GM18505 (cell line): ENCODE measurements around the gene SLC34A2.

Source experiments
- ATAC-seq: cut with Tn5 transposase; IDR thresholded peaks from one replicate; pipeline ENCODE4 v1.9.1; 2021; ENCODE audit not compliant: unreplicated experiment
- POLR2A ChIP-seq: IDR thresholded peaks from 4 replicates; pipeline ENCODE4 v1.6.1; 2011; ENCODE audit warnings: borderline replicate concordance; ENCODE audit not compliant: insufficient read depth, insufficient read length; ENCODE audit errors: extremely low read depth

Gene SLC34A2

DNA sequence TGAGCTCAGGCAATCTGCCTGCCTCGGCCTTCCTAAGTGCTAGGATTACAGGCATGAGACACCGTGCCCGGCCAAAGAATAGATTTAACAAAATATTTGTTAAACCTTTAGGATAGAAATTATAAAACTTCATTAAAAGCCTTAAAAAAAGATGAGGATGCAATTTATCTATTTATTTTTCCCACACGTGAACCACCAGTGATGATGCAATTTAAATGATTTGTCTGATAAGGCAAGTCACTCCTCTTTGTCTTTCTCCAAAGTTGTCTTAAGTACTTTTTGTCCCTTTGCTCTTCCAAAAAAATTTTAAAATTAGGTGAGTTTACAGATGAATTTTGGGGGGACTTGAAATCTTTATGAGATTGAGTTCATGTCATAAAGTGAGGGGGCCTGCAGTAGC lies 58.2 kb downstream of the SLC34A2 start:
- ATAC-seq, result no peak
- no peak for TF ChIP-seq POLR2A

DNA sequence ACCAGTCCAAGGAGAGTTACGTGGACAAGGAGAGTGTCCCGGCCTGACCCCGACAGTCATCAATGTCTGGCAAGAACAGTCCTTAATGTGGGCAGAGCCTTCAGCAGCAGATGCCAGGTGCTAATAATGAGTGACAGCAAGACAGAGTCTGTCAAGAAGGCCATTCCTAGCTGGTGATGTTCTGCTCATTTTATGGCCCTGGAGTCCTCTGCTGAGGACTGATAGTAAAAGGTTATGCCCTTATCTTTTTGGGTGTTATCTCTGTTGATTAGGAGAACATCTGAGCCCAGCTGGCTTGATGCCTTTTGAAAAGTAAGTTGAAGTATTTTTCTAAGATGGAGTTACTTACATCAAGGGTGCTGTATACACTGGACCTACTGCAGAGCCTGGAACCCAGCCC lies 67.3 kb downstream of the SLC34A2 start:
- TF ChIP-seq POLR2A, result no peak
- ATAC-seq, result no peak

DNA sequence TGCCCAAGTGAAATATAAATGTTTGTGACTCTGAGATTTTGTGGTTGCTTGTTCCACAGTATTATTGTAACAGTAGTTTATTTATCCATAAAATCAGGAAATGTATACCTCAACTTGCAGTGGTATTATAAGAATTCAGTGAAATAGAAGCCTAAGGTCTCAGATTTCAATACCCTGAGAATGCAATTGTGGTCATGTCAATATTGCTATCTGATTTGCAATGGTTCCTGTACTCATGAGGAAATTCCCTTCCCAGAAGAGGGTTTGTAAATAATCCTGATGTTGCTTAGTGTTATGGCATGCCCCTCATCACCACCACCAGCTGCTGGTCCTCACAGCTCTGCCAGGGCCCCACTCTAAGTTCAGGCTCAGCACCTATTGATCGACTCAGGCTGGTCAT lies 67.8 kb downstream of the SLC34A2 start:
- ATAC-seq, result no peak
- TF ChIP-seq POLR2A, result no peak

DNA sequence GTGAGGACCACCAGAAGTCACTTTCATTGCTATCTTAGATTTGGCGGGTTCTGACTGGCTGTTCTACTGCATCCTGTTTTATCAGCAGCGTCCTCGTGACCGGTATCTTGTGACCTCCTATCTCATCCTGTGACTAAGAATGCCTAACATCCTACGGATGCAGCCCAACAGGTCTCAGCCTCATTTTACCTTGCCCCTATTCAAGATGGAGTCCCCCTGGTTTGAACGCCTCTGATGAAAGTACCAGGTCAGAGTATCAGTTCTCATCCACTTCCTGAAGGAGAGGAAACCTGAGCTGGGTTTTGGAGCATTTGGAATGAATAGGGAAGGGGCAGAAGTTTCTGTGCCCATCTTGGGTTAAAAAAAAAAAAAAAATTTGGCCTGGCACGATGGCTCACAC lies 70.2 kb downstream of the SLC34A2 start:
- TF ChIP-seq POLR2A, result no peak
- ATAC-seq, result no peak

- no peak for ATAC-seq
- no peak for TF ChIP-seq POLR2A
These were observed 72.3 kb downstream of the SLC34A2 start for GRCh38 chr4:25727711-25728493.
